Ishikawa (cell line): ENCODE results near the gene NTM.

ENCODE experiments used
- MAX ChIP-seq: IDR thresholded peaks from 2 replicates; pipeline ENCODE4 v1.6.1; 2012
- NFIC ChIP-seq: IDR thresholded peaks from 2 replicates; pipeline ENCODE4 v1.6.1; 2012
- RAD21 ChIP-seq: IDR thresholded peaks from 2 replicates; pipeline ENCODE4 v1.6.1; 2012; ENCODE audit warnings: low read depth
- TCF12 ChIP-seq: IDR thresholded peaks from 2 replicates; pipeline ENCODE4 v1.6.1; 2012; ENCODE audit warnings: low read depth
- TEAD4 ChIP-seq: IDR thresholded peaks from 2 replicates; pipeline ENCODE4 v1.6.1; 2012
- YY1 ChIP-seq: IDR thresholded peaks from 2 replicates; pipeline ENCODE4 v1.6.1; 2012; ENCODE audit warnings: low read depth

- TF ChIP-seq YY1, result no peak
- TF ChIP-seq TCF12, result no peak
- TF ChIP-seq TEAD4, result no peak
- TF ChIP-seq MAX, result no peak
- TF ChIP-seq RAD21, result no peak
- TF ChIP-seq NFIC, result no peak
Measured at GRCh38 chr11:131669401-131669780, 299.0 kb downstream of the NTM start.
